ENCODE data around the gene KRTAP10-7.
"Not testable (repeated sequence)": the region's sequence is repeated elsewhere in the genome, so short reads cannot be mapped to it uniquely, and the experiment has no call there.

Gene KRTAP10-7

DNA sequence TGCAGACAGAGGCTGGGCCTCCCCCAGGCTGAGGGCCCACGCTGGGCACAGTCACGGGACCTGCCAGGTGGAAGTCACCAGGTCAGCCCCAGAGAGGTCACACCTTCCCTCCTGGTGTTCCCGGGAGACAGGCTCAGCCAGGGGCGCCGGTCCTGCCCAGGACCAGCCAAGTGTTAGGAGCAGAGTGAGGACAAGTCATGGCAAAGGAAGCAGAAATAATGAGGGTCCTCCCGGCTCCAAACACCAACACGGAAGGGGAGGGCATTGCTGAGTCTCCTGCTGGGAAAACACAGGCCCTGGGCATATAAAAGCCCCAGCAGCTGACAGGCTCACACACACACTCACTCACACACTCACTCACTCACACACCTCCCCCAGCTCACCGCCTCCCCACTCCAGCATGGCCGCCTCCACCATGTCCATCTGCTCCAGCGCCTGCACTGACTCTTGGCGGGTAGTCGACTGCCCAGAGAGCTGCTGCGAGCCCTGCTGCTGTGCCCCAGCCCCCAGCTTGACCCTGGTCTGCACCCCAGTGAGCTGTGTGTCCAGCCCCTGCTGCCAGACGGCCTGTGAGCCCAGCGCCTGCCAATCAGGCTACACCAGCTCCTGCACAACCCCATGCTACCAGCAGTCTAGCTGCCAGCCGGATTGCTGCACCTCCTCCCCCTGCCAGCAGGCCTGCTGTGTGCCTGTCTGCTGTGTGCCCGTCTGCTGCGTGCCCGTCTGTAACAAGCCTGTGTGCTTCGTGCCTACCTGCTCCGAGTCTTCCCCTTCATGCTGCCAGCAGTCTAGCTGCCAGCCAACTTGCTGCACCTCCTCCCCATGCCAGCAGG, 36.8 kb downstream of the KRTAP10-7 start, which contains the start of gene KRTAP10-10:
TSS of gene KRTAP10-10 (plus strand) at position 339 of the 833 bp plus-strand sequence. CDS start at position 401, 62 bp downstream.
- no peak within 1 kb of the TSS for H3K27ac ChIP-seq (ENCODE audit: low read depth, low read length)

DNA sequence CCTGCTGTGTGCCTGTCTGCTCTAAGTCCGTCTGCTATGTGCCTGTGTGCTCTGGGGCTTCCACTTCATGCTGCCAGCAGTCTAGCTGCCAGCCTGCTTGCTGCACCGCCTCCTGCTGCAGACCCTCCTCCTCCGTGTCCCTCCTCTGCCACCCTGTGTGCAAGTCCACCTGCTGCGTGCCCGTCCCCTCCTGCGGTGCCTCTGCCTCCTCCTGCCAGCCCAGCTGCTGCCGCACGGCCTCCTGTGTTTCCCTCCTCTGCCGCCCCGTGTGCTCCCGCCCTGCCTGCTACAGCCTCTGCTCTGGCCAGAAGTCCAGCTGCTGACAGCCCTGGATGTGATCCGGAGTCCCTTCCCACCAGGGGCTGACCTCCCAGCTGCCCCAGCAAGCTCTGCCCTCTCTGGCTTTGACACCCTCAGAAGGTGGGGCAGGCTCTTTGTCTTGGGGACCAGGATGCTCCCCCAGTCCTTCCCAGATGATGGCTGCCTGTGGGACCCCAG, 37.5 kb downstream of the KRTAP10-7 start:
- H3K36me3 ChIP-seq (ENCODE audit: control insufficient read depth, low read length) = not testable (repeated sequence)

More for the DNA sequence above, 36.8 kb downstream of the KRTAP10-7 start, which contains the start of gene KRTAP10-10:
- Histone ChIP-seq H3K4me3 (ENCODE audit: low read length) (no peak within 1 kb of the TSS), H3F3A (ENCODE audit: control insufficient read depth, insufficient read depth) (no peaks in the 10 kb centered on the region), H3K4me2 (ENCODE audit: low read length) (no peak within 1 kb of the TSS), H3K9me2 (replicated peaks; ENCODE audit: control insufficient read depth, low read length) (no peaks in the 10 kb centered on the region), H3K36me3 (ENCODE audit: control insufficient read depth, low read length) (no peaks in the 10 kb centered on the region), H4K20me1 (ENCODE audit: control insufficient read depth, insufficient read depth, low read depth, low read length) (no peaks in the 10 kb centered on the region), H3K27me3 (ENCODE audit: control insufficient read depth, low read length) (no peaks in the 10 kb centered on the region), H3K9me3 (ENCODE audit: control insufficient read depth, insufficient read depth, low read length) (peaks cover 2% of the 10 kb centered on the region; the same call in 1 of the 2 replicates), H3K79me2 (ENCODE audit: control insufficient read depth, low read length) (no peaks in the 10 kb centered on the region), H3K4me1 (ENCODE audit: control insufficient read depth, low read length) (no peaks in the 10 kb centered on the region)
- TF ChIP-seq EZH2phosphoT487 (IDR thresholded peaks at IDR 0.05; ENCODE audit: borderline replicate concordance, low read length) = no peak
- TF ChIP-seq, protein P1, sequence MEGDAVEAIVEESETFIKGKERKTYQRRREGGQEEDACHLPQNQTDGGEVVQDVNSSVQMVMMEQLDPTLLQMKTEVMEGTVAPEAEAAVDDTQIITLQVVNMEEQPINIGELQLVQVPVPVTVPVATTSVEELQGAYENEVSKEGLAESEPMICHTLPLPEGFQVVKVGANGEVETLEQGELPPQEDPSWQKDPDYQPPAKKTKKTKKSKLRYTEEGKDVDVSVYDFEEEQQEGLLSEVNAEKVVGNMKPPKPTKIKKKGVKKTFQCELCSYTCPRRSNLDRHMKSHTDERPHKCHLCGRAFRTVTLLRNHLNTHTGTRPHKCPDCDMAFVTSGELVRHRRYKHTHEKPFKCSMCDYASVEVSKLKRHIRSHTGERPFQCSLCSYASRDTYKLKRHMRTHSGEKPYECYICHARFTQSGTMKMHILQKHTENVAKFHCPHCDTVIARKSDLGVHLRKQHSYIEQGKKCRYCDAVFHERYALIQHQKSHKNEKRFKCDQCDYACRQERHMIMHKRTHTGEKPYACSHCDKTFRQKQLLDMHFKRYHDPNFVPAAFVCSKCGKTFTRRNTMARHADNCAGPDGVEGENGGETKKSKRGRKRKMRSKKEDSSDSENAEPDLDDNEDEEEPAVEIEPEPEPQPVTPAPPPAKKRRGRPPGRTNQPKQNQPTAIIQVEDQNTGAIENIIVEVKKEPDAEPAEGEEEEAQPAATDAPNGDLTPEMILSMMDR (IDR thresholded peaks at IDR 0.05; ENCODE audit: low read depth, low read length, poor library complexity, severe bottlenecking) = no peak

DNA sequence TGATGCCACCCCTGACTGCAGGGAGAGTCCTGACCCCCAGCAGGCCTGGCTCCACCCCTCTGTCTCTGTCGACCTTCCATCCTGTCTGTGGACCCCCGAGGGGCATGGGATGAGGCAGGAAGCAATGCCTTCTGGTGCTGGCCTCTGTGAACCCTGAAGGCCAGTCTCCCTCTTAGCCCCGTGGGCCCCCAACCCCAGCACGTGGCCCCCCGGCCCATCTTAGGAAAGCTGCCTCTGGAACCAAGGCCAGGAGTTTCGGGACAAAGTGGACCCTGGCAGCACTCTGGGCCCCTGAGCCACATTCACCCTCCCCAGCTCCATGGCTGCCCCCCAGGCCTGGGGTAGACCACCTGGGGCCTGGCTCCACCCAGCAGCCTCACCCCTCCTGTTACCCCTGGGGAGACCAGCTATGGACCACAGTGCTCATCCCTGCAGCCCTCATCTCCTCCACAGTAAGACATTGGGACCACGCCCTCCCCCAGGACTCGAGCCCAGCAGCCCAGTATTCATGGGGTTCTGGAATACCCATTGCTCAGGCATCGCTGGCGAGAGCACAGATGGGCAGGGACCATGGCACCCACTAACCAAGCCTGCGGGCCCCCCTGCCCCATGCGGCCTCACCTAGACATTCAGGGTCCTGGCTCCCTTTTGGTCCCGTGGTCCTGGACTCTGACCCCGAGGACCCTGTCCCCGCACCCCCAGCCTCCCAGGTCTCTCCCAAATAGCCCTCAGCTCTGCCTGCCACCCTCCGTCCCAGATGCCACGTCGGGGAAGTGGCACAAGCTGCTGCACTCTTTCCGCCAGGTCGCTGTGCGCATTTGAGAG, 38.3 kb downstream of the KRTAP10-7 start:
- H3F3A ChIP-seq (ENCODE audit: control insufficient read depth, insufficient read depth); H3K9me2 ChIP-seq (replicated peaks; ENCODE audit: control insufficient read depth, low read length); H3K79me2 ChIP-seq (ENCODE audit: control insufficient read depth, low read length); H3K4me1 ChIP-seq (ENCODE audit: control insufficient read depth, low read length); H3K27me3 ChIP-seq (ENCODE audit: control insufficient read depth, low read length); H3K27ac ChIP-seq (ENCODE audit: low read depth, low read length); H3K4me2 ChIP-seq (ENCODE audit: low read length); H3K36me3 ChIP-seq (ENCODE audit: control insufficient read depth, low read length); H4K20me1 ChIP-seq (ENCODE audit: control insufficient read depth, insufficient read depth, low read depth, low read length); H3K9me3 ChIP-seq (ENCODE audit: control insufficient read depth, insufficient read depth, low read length); H3K4me3 ChIP-seq (ENCODE audit: low read length): not testable (repeated sequence)

More for the DNA sequence above, 37.5 kb downstream of the KRTAP10-7 start:
- H3F3A ChIP-seq (ENCODE audit: control insufficient read depth, insufficient read depth); H3K27me3 ChIP-seq (ENCODE audit: control insufficient read depth, low read length); H3K9me3 ChIP-seq (ENCODE audit: control insufficient read depth, insufficient read depth, low read length); H3K79me2 ChIP-seq (ENCODE audit: control insufficient read depth, low read length); H3K4me1 ChIP-seq (ENCODE audit: control insufficient read depth, low read length); H3K4me3 ChIP-seq (ENCODE audit: low read length); H3K27ac ChIP-seq (ENCODE audit: low read depth, low read length); H3K9me2 ChIP-seq (replicated peaks; ENCODE audit: control insufficient read depth, low read length); H4K20me1 ChIP-seq (ENCODE audit: control insufficient read depth, insufficient read depth, low read depth, low read length); H3K4me2 ChIP-seq (ENCODE audit: low read length): not testable (repeated sequence)

DNA sequence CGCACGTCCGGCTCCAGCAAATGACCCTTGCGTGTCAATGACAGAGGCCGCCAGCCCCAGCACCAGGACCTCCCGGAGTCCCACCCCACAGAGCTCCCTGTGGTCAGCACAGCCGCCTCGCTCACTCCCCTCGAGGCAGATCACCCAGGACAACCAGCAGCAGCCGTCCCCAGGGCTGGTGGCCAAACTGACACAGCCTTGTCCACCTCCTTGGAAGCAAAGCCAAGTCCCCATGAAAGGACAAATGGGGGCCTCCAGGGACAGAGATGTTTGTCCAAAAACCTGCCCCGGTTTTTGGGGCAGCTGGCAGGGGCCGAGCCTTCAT, 38.9 kb downstream of the KRTAP10-7 start:
- H3K27ac ChIP-seq (ENCODE audit: low read depth, low read length) = no peak overlapping the region
- H3K9me3 ChIP-seq (ENCODE audit: control insufficient read depth, insufficient read depth, low read length) = peaks cover 4% of the 10 kb centered on the region; the same call in 1 of the 2 replicates
- no peak overlapping the region for H3K4me2 ChIP-seq (ENCODE audit: low read length)
- H3F3A ChIP-seq (ENCODE audit: control insufficient read depth, insufficient read depth) = no peaks in the 10 kb centered on the region
- no peaks in the 10 kb centered on the region for H4K20me1 ChIP-seq (ENCODE audit: control insufficient read depth, insufficient read depth, low read depth, low read length)
- H3K79me2 ChIP-seq (ENCODE audit: control insufficient read depth, low read length) = no peaks in the 10 kb centered on the region
- H3K27me3 ChIP-seq (ENCODE audit: control insufficient read depth, low read length) = no peaks in the 10 kb centered on the region
- H3K9me2 ChIP-seq (replicated peaks; ENCODE audit: control insufficient read depth, low read length) = no peaks in the 10 kb centered on the region
- no peak overlapping the region for H3K4me3 ChIP-seq (ENCODE audit: low read length)
- no peaks in the 10 kb centered on the region for H3K36me3 ChIP-seq (ENCODE audit: control insufficient read depth, low read length)
- TF ChIP-seq, protein P1 (IDR thresholded peaks at IDR 0.05; ENCODE audit: low read depth, low read length, poor library complexity, severe bottlenecking) = no peak
- no peak for TF ChIP-seq EZH2phosphoT487 (IDR thresholded peaks at IDR 0.05; ENCODE audit: borderline replicate concordance, low read length)
- no peaks in the 10 kb centered on the region for H3K4me1 ChIP-seq (ENCODE audit: control insufficient read depth, low read length)
